H1 (cell line): ENCODE results near the gene DIDO1. TPM values are rescaled to one million over a fixed set of nuclear protein-coding genes. Genes with fewer than 3 reads are reported as not detected.

Experiments
- CTCF ChIA-PET: fragments of 300-600 bp; sonication (Branson Sonifier 250); formaldehyde crosslinking; loops from one replicate; lab custom pipeline; 2021; ENCODE audit not compliant: partially characterized antibody; lab: Charles Lee
- POLR2A ChIA-PET: fragments of 300-600 bp; sonication (Branson Sonifier 250); formaldehyde crosslinking; loops from one replicate; lab custom pipeline; 2021; ENCODE audit warnings: inconsistent platforms; ENCODE audit not compliant: partially characterized antibody; lab: Charles Lee
- DNase-seq, 2 experiments: peaks; one replicate each; pipeline versions ENCODE4 v3.0.0 to v3.0.0-alpha.2; 2010 to 2022; ENCODE audit warnings: low spot score in 2 of 2, low read depth in 1 of 2, mixed read lengths in 1 of 2
- FAIRE-seq: peaks from 2 replicates; lab custom pipeline; 2011; peaks lifted over from hg19 to GRCh38; lab: Jason Lieb, UNC
- H2AFZ ChIP-seq: 2 replicates; pipeline ENCODE4 v1.8.1; 2012; ENCODE audit warnings: low read length, inconsistent platforms
- H2AK5ac ChIP-seq: 2 replicates; pipeline ENCODE4 v1.6.1; 2013; ENCODE audit warnings: low read depth, low read length
- H2BK120ac ChIP-seq: replicated peaks from 2 replicates; pipeline ENCODE3; 2013; ENCODE audit warnings: low read depth, low read length, inconsistent platforms
- H2BK12ac ChIP-seq: 2 replicates; pipeline ENCODE4 v1.6.1; 2013; ENCODE audit warnings: low read depth, low read length
- H2BK15ac ChIP-seq: 2 replicates; pipeline ENCODE4 v1.6.1; 2013; ENCODE audit warnings: low read length
- H2BK20ac ChIP-seq: 2 replicates; pipeline ENCODE4 v1.6.1; 2013; ENCODE audit warnings: low read length
- H2BK5ac ChIP-seq: 2 replicates; pipeline ENCODE4 v1.6.1; 2013; ENCODE audit warnings: low read depth, low read length
- H3K14ac ChIP-seq: 2 replicates; pipeline ENCODE4 v1.6.1; 2013; ENCODE audit warnings: inconsistent platforms; ENCODE audit not compliant: insufficient read length
- H3K18ac ChIP-seq: 2 replicates; pipeline ENCODE4 v1.6.1; 2013; ENCODE audit warnings: low read length; ENCODE audit errors: extremely low read depth
- H3K23ac ChIP-seq: 2 replicates; pipeline ENCODE4 v1.6.1; 2013; ENCODE audit warnings: inconsistent platforms; ENCODE audit not compliant: insufficient read length
- H3K23me2 ChIP-seq: 2 replicates; pipeline ENCODE4 v1.6.1; 2013; ENCODE audit warnings: low read depth, low read length
- H3K27ac ChIP-seq: 2 replicates; pipeline ENCODE4 v1.6.1; 2011; ENCODE audit warnings: low read depth, low read length, inconsistent platforms
- H3K27me3 ChIP-seq, 4 experiments: replicated peaks in 1 of 4; 1 replicate in 1 of 4; 2 replicates in 3 of 4; pipeline versions ENCODE4 v1.6.1 to v1.8.1; 2011 to 2013; ENCODE audit warnings: low read length in 3 of 4, mild to moderate bottlenecking in 3 of 4, inconsistent platforms in 2 of 4, mixed read lengths in 2 of 4, moderate library complexity in 1 of 4; ENCODE audit not compliant: control insufficient read depth in 3 of 4, insufficient read depth in 3 of 4; ENCODE audit errors: extremely low read depth in 1 of 4
- H3K36me3 ChIP-seq, 4 experiments: 2 replicates each; pipeline versions ENCODE4 v1.6.1 to v1.8.1; 2011 to 2013; ENCODE audit warnings: mild to moderate bottlenecking in 4 of 4, low read length in 3 of 4, moderate library complexity in 2 of 4, control low read depth in 1 of 4, inconsistent platforms in 1 of 4; ENCODE audit not compliant: insufficient read depth in 4 of 4, control insufficient read depth in 2 of 4
- H3K4ac ChIP-seq: replicated peaks from 2 replicates; pipeline ENCODE3; 2013; ENCODE audit warnings: low read length, low read depth, mixed read lengths, inconsistent platforms; ENCODE audit not compliant: insufficient read length
- H3K4me1 ChIP-seq, 4 experiments: replicated peaks in 1 of 4; 1 replicate in 1 of 4; 2 replicates in 3 of 4; pipeline versions ENCODE4 v1.6.1 to v1.8.1; 2011 to 2013; ENCODE audit warnings: low read length in 3 of 4, inconsistent platforms in 2 of 4, mixed read lengths in 1 of 4; ENCODE audit not compliant: insufficient read depth in 4 of 4, control insufficient read depth in 3 of 4
- H3K4me2 ChIP-seq, 2 experiments: 2 replicates each; pipeline versions ENCODE4 v1.6.1 to v1.8.1; 2011 to 2013; ENCODE audit warnings: low read depth in 2 of 2, low read length in 2 of 2, control low read depth in 1 of 2, inconsistent platforms in 1 of 2, mild to moderate bottlenecking in 1 of 2; ENCODE audit not compliant: insufficient read depth in 1 of 2
- H3K4me3 ChIP-seq, 4 experiments: fragments of 200-600, 300-600 bp in 1 of 4; sonication (generic), shearing (Covaris generic), sonication (Bioruptor Twin) in 1 of 4; 2 replicates each; pipeline versions ENCODE4 v1.5.1 to v1.8.1; 2011 to 2016; ENCODE audit warnings: low read length in 4 of 4, low read depth in 3 of 4, control low read depth in 2 of 4, inconsistent platforms in 2 of 4, mild to moderate bottlenecking in 2 of 4, mixed read lengths in 1 of 4, moderate library complexity in 1 of 4; ENCODE audit not compliant: insufficient read depth in 2 of 4; ENCODE audit errors: extremely low read depth in 1 of 4
- H3K56ac ChIP-seq: replicated peaks from 2 replicates; pipeline ENCODE3; 2013; ENCODE audit warnings: low read depth, mild to moderate bottlenecking, mixed read lengths, low read length, inconsistent platforms; ENCODE audit not compliant: insufficient read length
- H3K79me1 ChIP-seq: 2 replicates; pipeline ENCODE4 v1.6.1; 2013; ENCODE audit warnings: low read depth, low read length, control low read depth
- H3K79me2 ChIP-seq, 2 experiments: 2 replicates each; pipeline versions ENCODE4 v1.6.1 to v1.8.1; 2012 to 2013; ENCODE audit warnings: low read length in 2 of 2, mild to moderate bottlenecking in 2 of 2, inconsistent platforms in 1 of 2; ENCODE audit not compliant: insufficient read depth in 2 of 2, control insufficient read depth in 1 of 2
- H3K9ac ChIP-seq, 4 experiments: replicated peaks in 1 of 4; 1 replicate in 1 of 4; 2 replicates in 3 of 4; pipeline versions ENCODE4 v1.6.1 to v1.8.1; 2011 to 2013; ENCODE audit warnings: low read depth in 3 of 4, low read length in 3 of 4, control low read depth in 2 of 4, mild to moderate bottlenecking in 2 of 4, moderate library complexity in 2 of 4, inconsistent platforms in 1 of 4; ENCODE audit errors: extremely low read depth in 1 of 4
- H3K9me3 ChIP-seq, 2 experiments: 2 replicates each; pipeline versions ENCODE4 v1.6.1 to v1.8.1; 2012 to 2013; ENCODE audit warnings: mild to moderate bottlenecking in 2 of 2, moderate library complexity in 2 of 2, control low read depth in 1 of 2, inconsistent platforms in 1 of 2, low read depth in 1 of 2, low read length in 1 of 2, mixed read lengths in 1 of 2; ENCODE audit not compliant: insufficient read depth in 2 of 2
- H4K20me1 ChIP-seq, 2 experiments: replicated peaks in 1 of 2; 2 replicates each; pipeline versions ENCODE3 to v1.8.1; 2011 to 2013; ENCODE audit warnings: inconsistent platforms in 2 of 2, low read length in 2 of 2, mild to moderate bottlenecking in 1 of 2; ENCODE audit not compliant: insufficient read depth in 2 of 2, control insufficient read depth in 1 of 2
- H4K5ac ChIP-seq: 2 replicates; pipeline ENCODE4 v1.6.1; 2013; ENCODE audit warnings: low read length, low read depth, mixed read lengths, inconsistent platforms; ENCODE audit not compliant: insufficient read length
- H4K8ac ChIP-seq: 2 replicates; pipeline ENCODE4 v1.8.0; 2013; ENCODE audit warnings: mild to moderate bottlenecking, moderate library complexity, low read length, inconsistent platforms; ENCODE audit not compliant: insufficient read depth; ENCODE audit errors: extremely low read depth
- H4K91ac ChIP-seq: replicated peaks from 2 replicates; pipeline ENCODE3; 2013; ENCODE audit warnings: low read length, mixed read lengths, inconsistent platforms; ENCODE audit not compliant: insufficient read length
- CBX8 ChIP-seq: fragments of 300-800, 300-1000 bp; sonication (generic); IDR thresholded peaks from 2 replicates; pipeline ENCODE4 v1.7.1; 2016; ENCODE audit warnings: low read depth, low read length, borderline replicate concordance
- CEBPB ChIP-seq: IDR thresholded peaks from 2 replicates; pipeline ENCODE4 v1.6.1; 2012; ENCODE audit warnings: low read depth, low read length
- POU5F1 ChIP-seq: IDR thresholded peaks from 2 replicates; pipeline ENCODE4 v1.6.1; 2011; ENCODE audit warnings: low read depth, mild to moderate bottlenecking, low read length, moderate library complexity
- WGBS, 2 experiments: shearing (Covaris generic) in 1 of 2; methylation state at CpG; one replicate each; pipeline versions ENCODE4 v1.1.6 to v1.1.7; 2013 to 2015; ENCODE audit warnings: low lambda C conversion rate in 2 of 2, mixed read lengths in 2 of 2, inconsistent platforms in 1 of 2, low coverage in 1 of 2, missing lambda C conversion rate in 1 of 2; ENCODE audit not compliant: insufficient replicate concordance in 2 of 2, insufficient coverage in 1 of 2, insufficient read length in 1 of 2; ENCODE audit errors: extremely low coverage in 1 of 2, missing lambda C conversion rate in 1 of 2; 5-methylcytosine and 5-hydroxymethylcytosine counted together
- polyA plus RNA-seq, 7 experiments: library from polyadenylated mRNA; depleted of rRNA in 3 of 7; stranded (reverse) in 5 of 7; unstranded in 2 of 7; fragments of >200 nt in 5 of 7; fragments of 200-250 nt in 2 of 7; gene quantifications; 1 replicate in 5 of 7; 2 replicates in 1 of 7; 4 replicates in 1 of 7; pipeline versions ENCODE4 v1.2.1 to v1.2.3, GENCODE V29; 2011 to 2013; ENCODE audit warnings: missing spikeins in 2 of 7, mixed read lengths in 2 of 7
- total RNA-seq: library from RNA; stranded (reverse); fragmentation: NEBNext Ultra II Directional; extraction: Animal tissue kit (Norgen Biotek cat#: 25700); gene quantifications from 2 replicates; pipeline ENCODE4 v1.2.1, GENCODE V29; 2021

Gene DIDO1
- total and polyA plus RNA-seq, 2 of the 8 experiments (the other 6 are each of a cell fraction or from before 2014, with no cell fraction given): 53.6 to 82.8 TPM

GRCh38 chr20:62950741-62951140, 24.4 kb upstream of the DIDO1 start:
- Histone ChIP-seq H3K4me2 (no peak overlapping the region), H2BK120ac (no peak overlapping the region), H3K79me1 (peaks cover 8% of the 10 kb centered on the region; the same call in 1 of the 2 replicates), H2AK5ac (no peak overlapping the region), H3K9me3 (no peaks in the 10 kb centered on the region), H3K56ac (no peak overlapping the region), H3K36me3 (peaks cover 7 to 38% (median 21%) of the 10 kb centered on the region in 4 experiments), H4K8ac (no peak overlapping the region; the same call in 1 of the 2 replicates), H4K91ac (no peak overlapping the region), H3K23ac (no peak overlapping the region), H3K27ac (no peak overlapping the region), H3K4me1 (peaks cover 2 to 23% (median 17%) of the 10 kb centered on the region in 4 experiments), H3K79me2 (peaks cover 0 to 38% of the 10 kb centered on the region in 2 experiments; a peak in 2 of 4 replicates), H3K23me2 (peaks cover 11% of the 10 kb centered on the region; the same call in 1 of the 2 replicates), H3K27me3 (no peaks in the 10 kb centered on the region), H3K4ac (no peak overlapping the region), H2AFZ (no peak overlapping the region), H2BK20ac (no peak overlapping the region), H2BK5ac (no peak overlapping the region), H3K14ac (no peak overlapping the region), H3K18ac (no peak overlapping the region), H4K20me1 (peaks cover 6 to 17% of the 10 kb centered on the region in 2 experiments), H3K4me3 (no peak overlapping the region), H2BK15ac (no peak overlapping the region), H3K9ac (no peak overlapping the region), H2BK12ac (no peak overlapping the region; the same call in 1 of the 2 replicates), H4K5ac (no peak overlapping the region)
- FAIRE-seq (no peak), DNase-seq (no peak)
- 98% methylated on average over 8 of the region's 8 CpGs; no CpG with 5 or more reads in 1 of the 2 experiments for WGBS, 2 experiments
- POLR2A ChIA-PET: interaction anchor here (3.6 to 19.4 kb wide), 3 partner anchors 15 to 50 kb away, joined by 14 to 363 read pairs (median 59); partner anchors contain the start of genes DIDO1 and GID8
- TF ChIP-seq POU5F1 (no peak), CEBPB (no peak), CBX8 (no peak)
- CTCF ChIA-PET: interaction anchor here (0.6 to 7.0 kb wide), 9 partner anchors 9 to 89 kb away, joined by 3 to 50 read pairs (median 5); no protein-coding TSS in a partner anchor
